ENCODE results near the gene CGRRF1. TPM values are rescaled to one million over a fixed set of nuclear protein-coding genes. Genes with fewer than 3 reads are reported as not detected.

The CGRRF1 gene
- total and polyA plus RNA-seq, 10 of the 15 experiments (the other 5 are each of a cell fraction or from before 2014, with no cell fraction given) = 5.5 to 47.7 (median 13.5) TPM

- no peak for TF ChIP-seq CEBPZ (IDR thresholded peaks at IDR 0.05; ENCODE audit: low read depth, low read length)
- TF ChIP-seq BCLAF1 (IDR thresholded peaks at IDR 0.05) = no peak
- no peak for TF ChIP-seq E2F8 (IDR thresholded peaks at IDR 0.05; ENCODE audit: low read depth, partially characterized antibody)
Observed at GRCh38 chr14:54524410-54524809, 14.7 kb downstream of the CGRRF1 start (continued).

All from GM12878 (cell line).